Activated CD8-positive, alpha-beta memory T cell treated with anti-CD3 and anti-CD28 coated beads for 4 hours (primary cell): ENCODE results near the gene RELA.
"Not testable (repeated sequence)": the region's sequence is repeated elsewhere in the genome, so short reads cannot be mapped to it uniquely, and the experiment has no call there.

ENCODE experiments used
- DNase-seq, 2 donors: peaks; one replicate each; pipeline ENCODE4 v3.0.0-alpha.2; 2020; ENCODE audit warnings: low read depth in 2 of 2

RELA gene

GRCh38 chr11:65648997-65649493 is 13.7 kb downstream of the RELA start:
- no peak for DNase-seq

GRCh38 chr11:65646958-65647701 is 15.6 kb downstream of the RELA start:
- no peak for DNase-seq

- no peak for DNase-seq
Measured at GRCh38 chr11:65646288-65646957, 16.3 kb downstream of the RELA start.

- DNase-seq: no peak
Measured at GRCh38 chr11:65645710-65646109, 17.0 kb downstream of the RELA start.

GRCh38 chr11:65644837-65645236 is 17.9 kb downstream of the RELA start:
- DNase-seq: no peak

GRCh38 chr11:65643971-65644370 is 18.7 kb downstream of the RELA start:
- no peak for DNase-seq

GRCh38 chr11:65642014-65642671 is 20.6 kb downstream of the RELA start:
- DNase-seq: no peak

- DNase-seq: no peak
Measured at GRCh38 chr11:65641297-65642013, 21.3 kb downstream of the RELA start.

- no peak for DNase-seq
Measured at GRCh38 chr11:65640483-65641296, 22.0 kb downstream of the RELA start.

GRCh38 chr11:65639623-65640482 is 22.9 kb downstream of the RELA start:
- DNase-seq: peak in 1 of 2 donors; percentile 42

- DNase-seq: not testable (repeated sequence)
Measured at GRCh38 chr11:65639228-65639597, 23.5 kb downstream of the RELA start.

- DNase-seq: peak in 1 of 2 donors; percentile 31
Measured at GRCh38 chr11:65637794-65638419, 24.8 kb downstream of the RELA start, which contains the start of gene SIPA1. Gene SIPA1 (plus strand): TSS chr11:65638101. CDS start chr11:65640922, 2,821 bp downstream.

- no peak for DNase-seq
Measured at GRCh38 chr11:65637032-65637557, 25.6 kb downstream of the RELA start.

- DNase-seq: no peak
Measured at GRCh38 chr11:65636108-65637031, 26.3 kb downstream of the RELA start.

- DNase-seq: no peak
Measured at GRCh38 chr11:65634905-65635731, 27.6 kb downstream of the RELA start.

- no peak for DNase-seq
Measured at GRCh38 chr11:65634440-65634839, 28.3 kb downstream of the RELA start.

GRCh38 chr11:65634109-65634436 is 28.6 kb downstream of the RELA start:
- no peak for DNase-seq
